GM18502 (cell line): ENCODE measurements around the gene PTPRG.

ENCODE experiments used
- ATAC-seq: cut with Tn5 transposase; IDR thresholded peaks from one replicate; pipeline ENCODE4 v1.9.1; 2021; ENCODE audit warnings: mild to moderate bottlenecking; ENCODE audit not compliant: unreplicated experiment, poor library complexity

Gene PTPRG

DNA sequence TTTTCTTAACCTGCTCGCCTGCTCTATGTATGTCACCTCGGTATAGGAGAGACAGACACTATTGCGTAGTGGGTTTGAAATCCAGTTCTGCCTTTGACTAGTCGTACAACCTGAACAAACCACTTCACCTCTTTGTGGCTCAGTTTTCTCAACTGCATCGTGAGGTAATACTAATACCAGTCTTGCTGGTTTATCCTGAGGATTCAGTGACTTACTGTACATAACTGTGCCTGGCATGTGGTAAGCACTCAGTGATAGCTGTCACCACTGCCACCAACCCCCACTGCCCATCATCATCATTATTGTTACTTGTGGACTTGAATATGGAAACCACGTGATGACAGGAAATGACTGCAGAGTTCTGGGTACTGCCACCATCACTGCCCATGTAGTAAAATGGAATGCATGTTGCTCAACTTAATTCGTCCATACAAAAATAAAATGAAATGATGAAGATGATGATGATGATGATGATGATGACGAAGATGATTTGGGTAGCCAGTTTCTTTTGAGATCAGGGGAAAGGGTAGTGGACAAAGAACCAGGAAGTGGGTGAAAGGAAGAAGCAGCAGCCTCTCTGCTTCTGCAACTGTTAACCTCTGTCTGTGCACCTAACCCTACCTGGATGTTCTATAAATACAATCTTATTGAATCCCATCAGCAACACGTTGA is 583.9 kb downstream of the PTPRG start:
- ATAC-seq, result no peak

DNA sequence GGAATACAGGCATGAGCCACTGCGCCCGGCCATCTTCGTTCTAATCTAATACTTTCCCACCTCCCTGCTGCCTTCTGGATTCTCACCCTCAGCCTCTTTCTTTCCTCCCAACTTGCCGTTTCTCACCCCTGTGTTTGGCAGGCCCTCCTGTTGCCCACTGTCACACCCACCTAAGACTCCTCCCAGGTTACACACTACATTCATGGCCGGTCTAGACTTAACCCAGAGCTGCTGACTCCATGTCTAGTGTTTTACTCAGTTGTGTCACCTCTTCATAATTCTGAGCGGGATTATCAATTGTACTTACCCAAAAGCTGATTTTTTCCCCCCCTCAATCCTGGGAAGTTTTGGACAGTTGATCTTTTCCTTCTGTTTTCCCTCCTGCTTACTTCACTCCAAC is 588.2 kb downstream of the PTPRG start:
- no peak for ATAC-seq

DNA sequence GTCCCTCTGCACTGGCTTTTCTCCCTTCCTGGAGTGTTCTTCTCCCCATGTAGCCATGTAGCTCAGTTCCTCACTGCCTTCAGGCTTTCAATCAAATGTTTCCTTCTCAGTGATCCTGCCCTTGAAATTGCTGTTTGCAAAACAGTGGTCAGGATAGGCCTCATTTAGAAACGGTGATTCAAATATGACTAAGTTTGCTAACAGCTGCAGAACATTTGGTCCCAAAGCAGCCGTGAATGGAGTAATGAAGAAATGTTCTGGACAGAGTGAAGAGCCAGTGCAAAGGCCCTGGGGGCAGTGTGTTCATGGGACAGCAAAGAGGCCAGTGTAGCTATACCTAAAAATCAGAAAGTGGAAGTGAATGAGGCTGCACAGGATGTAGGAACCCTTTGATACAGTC is 588.6 kb downstream of the PTPRG start:
- no peak for ATAC-seq

DNA sequence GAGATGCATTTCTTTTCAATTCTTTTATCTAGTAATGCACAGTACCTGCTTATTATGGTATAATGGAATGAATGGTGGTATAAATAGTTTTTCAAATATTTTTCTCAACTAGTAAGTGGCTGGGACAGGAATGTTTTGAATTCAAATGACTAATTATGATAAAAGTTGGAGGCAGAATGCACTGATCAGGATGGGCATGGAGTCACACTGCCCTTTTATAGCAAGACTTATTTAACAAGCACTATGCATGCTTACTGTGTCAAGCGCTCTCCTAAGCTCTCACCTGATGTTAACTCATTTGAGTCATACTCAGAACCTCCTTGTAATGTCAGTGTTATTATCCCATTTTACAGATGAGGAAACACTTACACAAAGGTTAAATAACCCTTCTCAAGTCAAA is 590.2 kb downstream of the PTPRG start:
- no peak for ATAC-seq

DNA sequence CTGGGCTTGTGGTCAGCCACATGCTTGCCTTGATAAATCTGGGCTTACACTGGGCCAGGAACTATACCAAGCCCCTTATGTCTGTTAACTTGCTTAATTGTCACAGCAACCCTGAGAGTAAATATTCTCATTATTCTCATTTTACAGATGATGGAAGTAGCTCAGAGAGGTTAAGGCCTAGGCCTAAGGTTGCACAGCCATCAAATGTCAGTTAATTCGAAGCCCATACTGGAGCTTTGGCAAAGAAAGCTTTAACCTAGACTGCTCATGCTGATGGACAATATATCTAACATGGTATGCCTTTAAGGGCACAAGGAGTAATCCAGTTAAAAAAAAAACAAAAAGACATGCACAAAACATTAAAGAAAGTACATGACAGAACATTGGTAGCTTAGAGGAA is 591.9 kb downstream of the PTPRG start:
- ATAC-seq, result no peak

DNA sequence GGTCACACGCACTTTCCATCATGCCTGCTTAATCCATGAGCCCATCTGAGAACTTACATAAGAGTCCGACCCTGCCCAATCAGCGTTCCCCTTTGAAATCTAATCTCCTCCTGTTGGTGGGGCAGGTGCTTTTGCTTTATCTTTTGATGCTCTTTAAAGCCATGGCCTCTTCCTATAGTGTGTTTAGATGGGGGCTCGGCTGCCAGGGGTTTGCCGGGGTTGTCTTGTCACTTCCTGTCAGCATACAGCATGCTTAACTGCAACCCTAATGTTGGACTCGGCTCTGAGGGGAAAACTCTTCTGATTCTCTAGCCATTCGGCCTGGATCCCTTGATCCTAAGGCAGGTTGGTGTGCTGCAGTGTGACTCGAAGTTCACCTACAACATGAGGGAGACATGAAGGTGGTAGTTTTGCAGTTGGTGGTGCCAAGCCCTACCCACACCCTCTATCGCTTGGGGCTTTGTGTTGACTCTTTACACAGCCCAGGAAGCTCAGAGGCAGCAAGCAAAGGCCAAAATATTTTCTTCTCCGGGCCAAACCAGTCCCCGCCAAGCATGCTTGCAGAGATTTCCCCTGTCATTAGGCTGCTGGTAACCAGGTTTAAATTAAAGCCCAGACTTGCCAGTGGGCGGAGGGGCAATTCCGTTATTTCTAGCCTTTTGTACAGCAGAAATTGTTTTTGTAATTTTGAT is 593.2 kb downstream of the PTPRG start:
- no peak for ATAC-seq

DNA sequence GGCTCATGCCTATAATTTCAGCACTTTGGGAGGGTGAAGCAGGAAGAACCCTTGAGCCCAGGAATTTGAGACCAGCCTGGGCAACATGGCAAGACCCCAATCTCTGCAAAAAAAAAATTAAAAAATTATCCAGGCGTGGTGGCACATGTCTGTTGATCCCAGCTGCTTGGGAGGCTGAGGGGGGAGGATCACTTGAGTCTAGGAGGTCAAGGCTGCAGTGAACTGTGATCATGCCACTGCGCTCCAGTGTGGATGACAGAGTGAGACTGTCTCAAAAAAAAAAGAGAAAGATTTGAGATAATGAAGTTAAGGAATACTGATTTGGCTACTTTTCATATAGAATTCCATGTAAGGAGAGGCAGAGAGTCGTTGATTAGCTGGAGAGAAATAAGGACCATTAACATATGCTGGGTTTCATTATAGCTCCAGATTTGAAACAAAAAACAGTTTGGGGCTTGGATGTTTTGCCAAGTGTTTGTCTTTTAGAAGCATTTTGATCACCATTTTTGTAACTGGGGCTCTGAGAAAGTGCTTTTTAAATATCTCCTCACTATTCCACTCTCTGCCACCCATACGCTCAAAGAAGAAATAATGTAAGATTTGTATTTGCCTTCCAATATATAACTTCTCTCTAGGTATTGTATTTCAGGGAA is 597.8 kb downstream of the PTPRG start:
- ATAC-seq, result no peak

DNA sequence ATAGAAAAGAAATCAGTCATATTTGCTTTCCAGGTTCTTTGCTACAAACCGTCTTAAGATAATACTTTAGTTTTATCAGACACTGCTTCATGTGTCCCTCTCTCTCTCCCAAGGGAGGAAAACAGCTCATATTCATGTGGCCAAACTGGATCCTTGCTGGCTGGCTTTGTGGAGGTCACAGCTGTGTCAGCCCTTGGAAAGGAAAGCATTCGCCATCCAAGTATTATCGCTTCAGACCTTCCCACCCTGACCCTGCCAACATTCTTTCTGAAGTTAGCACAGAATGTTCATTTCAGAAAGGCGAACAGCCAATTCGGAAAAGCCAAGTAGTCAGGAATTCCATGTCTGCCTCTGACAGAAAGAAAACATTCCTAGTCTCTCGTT is 598.3 kb downstream of the PTPRG start:
- no peak for ATAC-seq

DNA sequence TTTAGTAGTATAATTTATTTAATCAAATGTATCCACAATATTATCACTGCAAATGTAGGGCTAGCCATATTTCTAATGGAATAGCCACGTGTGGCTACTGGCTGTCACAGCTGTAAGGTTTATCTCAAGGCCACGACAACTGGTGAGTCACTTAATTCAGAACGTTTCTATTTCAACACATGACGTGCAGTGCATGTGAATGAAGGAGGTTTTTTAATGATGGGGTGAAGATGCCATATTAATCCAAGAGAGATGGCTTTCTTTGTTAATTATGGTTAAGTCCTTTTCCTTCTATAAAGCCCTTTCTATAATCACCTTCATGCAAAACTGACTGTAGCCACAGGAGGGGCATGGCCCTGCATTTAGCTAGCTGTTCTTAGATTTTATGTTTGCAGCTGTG is 600.0 kb downstream of the PTPRG start:
- no peak for ATAC-seq

DNA sequence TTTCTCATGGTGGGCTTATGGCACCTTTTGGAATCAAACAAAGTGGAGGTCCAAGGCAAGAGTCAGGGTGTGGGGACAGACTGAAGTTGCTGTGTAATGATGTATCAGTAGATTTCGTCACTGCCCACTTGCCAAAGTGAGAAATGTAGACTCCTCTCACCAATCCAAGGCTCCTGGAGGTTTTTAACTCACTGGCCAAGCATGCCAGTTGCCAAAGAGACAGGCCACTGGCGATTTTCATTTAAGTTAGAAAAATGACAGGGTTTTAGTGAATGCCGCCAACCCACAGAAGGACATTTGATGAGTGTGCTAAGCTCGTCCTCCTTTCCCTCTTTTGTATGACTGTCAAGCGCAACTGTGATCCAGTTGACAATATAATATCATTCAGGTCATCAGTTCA is 602.8 kb downstream of the PTPRG start:
- ATAC-seq, result no peak

DNA sequence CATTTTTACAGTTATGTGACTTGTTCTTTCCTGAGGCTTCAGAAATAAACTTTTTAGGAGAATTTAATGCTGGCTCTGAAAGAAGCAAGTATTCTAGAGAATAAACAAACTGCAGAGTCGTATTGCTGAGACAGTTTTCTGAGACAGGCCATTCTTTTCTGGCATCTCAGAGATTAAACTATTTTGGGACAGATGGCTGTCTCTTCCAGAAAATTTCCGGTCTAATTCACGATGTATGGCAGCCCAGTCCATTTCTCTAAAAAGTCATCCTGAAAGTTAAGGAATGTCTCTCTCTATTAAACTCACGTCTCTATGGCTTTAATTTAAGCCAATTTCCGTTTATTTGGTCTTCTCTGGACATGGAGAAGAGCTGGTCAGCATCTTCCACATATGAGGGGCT is 603.4 kb downstream of the PTPRG start:
- ATAC-seq, result no peak

DNA sequence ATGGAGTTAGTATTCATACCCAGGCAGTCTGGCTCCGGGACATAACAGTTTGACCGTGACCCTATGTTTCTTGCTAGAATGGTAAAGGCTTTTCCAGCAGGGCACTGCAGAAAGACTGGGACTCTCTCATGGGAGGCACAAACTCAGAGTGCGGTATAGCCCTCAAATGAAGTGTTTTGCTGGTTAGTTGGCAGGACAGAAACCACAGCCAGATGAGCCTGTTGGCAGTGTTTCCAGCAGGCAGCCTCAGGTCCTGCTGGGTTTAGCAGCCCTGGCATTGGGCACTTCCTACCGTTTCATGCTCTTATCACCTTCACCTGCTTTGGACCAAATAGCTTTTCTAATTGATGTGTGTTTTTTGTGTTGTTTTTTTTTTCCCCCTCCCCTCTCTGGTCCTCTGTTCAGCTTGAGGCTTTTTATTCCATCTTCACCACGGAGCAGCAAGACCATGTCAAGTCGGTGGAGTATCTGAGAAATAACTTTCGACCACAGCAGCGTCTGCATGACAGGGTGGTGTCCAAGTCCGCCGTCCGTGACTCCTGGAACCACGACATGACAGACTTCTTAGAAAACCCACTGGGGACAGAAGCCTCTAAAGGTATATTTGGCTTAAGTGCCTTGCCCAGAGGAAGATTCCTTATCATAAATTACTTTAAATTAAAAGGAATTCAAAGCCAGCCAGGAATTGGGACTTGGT is 606.3 kb downstream of the PTPRG start:
- no peak for ATAC-seq

DNA sequence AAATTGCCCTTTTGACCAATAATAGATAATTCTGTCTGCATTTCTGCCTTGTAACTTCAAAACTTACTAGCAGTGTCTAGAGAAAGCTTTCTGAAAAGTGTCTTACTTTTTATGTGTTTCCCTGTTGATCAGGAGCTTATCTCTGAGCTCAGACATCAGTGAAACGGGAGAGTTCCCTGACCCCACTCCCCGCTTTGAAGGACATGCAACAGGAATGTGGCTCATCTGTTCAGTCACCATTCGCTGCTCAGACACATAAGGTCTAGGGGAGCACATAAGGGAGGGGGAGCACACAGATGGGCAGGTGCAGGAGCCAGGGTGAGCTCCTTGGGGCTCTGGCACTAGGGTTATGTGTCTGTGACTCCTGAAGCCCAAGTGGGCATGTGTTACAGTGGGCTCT is 607.0 kb downstream of the PTPRG start:
- ATAC-seq, result no peak

DNA sequence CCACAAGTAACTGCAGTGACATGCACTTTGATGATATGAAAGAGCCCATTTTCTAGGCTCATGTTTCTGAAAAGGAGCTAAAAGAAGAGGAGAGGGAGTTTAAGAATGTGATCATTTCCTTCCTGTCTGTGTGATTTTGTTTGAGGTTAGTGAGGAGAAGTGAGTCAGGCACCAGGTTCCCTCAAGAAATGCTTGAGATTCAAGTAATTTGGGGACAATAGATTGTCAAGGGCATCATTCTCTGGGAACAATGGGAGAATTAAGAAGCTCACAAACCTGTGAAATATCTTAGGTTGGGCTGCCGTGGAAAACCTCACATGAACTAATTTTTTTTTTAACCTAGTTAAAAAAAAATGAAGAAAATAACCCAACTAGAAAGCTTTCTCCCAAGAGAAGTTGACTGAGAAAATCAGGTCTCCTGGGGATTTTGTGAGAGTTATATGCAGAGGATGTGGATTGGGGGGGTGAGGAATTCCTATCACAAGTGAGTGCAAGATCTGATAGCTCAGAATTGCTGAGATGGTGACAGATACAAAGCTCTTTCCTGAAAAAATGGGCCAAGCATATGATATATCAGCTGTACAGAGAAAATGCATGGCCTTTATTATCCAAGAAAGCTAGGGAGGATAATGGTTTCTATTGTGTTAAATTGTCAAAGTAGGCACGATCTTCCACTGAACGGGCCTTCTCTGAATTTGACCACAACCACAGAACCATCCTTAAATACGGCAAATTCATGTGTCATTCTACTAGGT is 608.7 kb downstream of the PTPRG start:
- no peak for ATAC-seq

DNA sequence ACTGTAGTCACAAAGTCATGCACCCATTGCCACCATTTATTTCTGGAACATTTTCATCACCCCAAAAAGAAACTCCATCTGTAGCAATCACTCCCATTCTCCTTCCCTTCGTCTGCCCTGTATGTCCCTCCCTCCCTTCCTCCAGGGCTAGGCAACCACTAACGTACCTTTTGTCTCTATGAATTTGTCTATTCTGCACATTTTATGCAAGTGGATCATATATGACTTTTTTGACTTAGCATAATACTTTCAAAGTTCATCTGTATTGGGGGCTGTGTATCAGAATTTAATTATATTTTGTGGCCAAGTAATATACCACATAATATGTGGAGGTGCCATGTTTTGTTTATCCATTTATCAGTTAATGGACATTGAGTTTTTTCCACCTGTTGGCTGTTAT is 610.4 kb downstream of the PTPRG start:
- ATAC-seq, result no peak

DNA sequence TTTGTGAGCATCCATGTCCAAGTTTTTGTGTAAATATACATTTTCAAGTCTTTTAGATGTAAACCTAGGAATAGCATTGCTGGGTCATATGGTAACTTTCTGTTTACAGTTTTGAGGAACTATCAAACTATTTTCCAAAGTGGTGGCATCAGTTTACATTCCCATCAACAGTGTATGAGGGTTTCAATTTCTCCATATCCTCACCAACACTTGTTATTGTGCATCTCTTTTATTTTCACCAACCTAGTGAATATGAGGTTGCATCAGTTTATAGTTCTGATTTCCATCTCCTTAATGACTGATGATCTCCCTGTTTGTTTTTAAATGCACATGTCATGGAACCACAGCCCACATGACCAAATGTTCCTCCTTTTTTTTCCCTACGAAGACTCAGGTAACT is 610.8 kb downstream of the PTPRG start:
- ATAC-seq, result no peak

DNA sequence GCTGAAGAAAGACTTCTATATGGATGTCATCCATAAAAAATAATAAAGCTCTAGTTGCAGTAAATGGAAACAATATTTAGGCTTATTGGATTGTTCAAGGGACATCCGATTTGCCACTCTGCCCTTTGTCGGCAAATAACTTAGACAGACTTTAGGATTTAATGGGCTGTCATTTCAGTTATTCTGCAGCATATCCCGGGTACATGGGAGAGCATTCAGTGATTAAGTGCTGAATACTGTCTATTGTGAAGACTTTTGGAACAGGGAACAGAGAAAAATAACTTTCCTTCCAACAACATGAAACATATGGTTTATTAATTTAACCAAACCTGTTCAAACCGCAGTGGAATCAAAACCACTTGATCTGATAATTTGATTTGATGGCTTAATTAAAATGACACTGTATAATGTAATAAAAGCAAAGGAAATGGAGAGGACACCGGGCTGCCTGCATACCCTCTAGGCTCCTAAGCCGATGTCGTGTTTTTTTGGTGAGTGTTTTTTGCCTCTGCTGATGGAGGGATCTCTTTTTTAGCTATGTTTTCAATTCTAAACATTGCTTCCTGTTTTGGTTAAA is 612.7 kb downstream of the PTPRG start:
- ATAC-seq, result no peak

DNA sequence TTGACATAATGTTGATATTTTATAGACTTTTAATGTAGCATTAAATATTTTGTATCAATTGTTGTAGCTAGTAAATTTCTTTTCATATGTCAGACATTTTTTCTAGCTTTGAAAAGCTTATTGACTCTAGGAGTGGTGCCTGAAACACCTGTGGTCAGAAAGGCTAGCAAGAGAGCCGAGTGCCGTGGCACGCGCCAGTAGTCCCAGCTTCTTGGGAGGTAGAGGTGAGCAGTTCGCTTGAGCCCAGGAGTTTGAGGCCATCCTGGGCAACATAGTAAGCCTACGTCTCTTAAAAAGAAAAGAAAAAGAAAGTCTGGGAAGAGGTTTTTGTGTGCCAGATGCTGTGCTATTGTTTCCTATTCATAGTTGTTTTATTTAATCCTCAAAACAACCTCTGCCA is 613.8 kb downstream of the PTPRG start:
- ATAC-seq, result no peak

DNA sequence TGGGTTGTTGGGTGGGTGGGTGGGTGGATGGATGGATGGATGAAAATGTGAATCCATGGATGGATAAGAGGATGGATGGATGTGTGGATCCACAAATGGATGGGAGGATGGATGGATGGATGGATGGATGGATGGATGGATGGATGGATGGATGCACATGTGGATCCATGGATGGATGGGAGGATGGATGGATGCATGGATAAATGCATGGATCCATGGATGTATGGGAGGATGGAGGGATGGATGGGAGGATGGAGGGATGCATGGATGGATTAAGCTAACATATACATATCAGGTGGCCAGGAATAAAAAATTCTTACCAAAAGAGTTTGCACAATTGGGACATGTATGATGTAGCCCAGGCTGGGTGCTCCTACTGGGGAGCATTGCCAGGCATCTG is 616.7 kb downstream of the PTPRG start:
- no peak for ATAC-seq
